Gastrocnemius medialis (tissue), 4 donors: Measurements from ENCODE around the gene EXD3.

ENCODE experiments used
- POLR2A ChIP-seq, 2 donors: fragments of 450-650 bp; IDR thresholded peaks; one replicate each; pipeline ENCODE4 v1.6.1; 2017; ENCODE audit warnings: antibody characterized with exemption in 2 of 2, mild to moderate bottlenecking in 2 of 2, moderate library complexity in 2 of 2
- TF ChIP-seq, protein P1 (sequence below), 5 experiments: fragments of 450-650 bp in 3 of 5; fragments of 200-600 bp in 2 of 5; sonication (generic) in 2 of 5; IDR thresholded peaks in 4 of 5; conservative IDR thresholded peaks in 1 of 5; 1 replicate in 4 of 5; 2 replicates in 1 of 5; pipeline ENCODE4 v1.5.1; 2016 to 2019; ENCODE audit warnings: antibody characterized with exemption in 5 of 5, mild to moderate bottlenecking in 3 of 5, moderate library complexity in 3 of 5

- TF ChIP-seq POLR2A (IDR thresholded peaks at IDR 0.05) = no peak
- TF ChIP-seq, protein P1, sequence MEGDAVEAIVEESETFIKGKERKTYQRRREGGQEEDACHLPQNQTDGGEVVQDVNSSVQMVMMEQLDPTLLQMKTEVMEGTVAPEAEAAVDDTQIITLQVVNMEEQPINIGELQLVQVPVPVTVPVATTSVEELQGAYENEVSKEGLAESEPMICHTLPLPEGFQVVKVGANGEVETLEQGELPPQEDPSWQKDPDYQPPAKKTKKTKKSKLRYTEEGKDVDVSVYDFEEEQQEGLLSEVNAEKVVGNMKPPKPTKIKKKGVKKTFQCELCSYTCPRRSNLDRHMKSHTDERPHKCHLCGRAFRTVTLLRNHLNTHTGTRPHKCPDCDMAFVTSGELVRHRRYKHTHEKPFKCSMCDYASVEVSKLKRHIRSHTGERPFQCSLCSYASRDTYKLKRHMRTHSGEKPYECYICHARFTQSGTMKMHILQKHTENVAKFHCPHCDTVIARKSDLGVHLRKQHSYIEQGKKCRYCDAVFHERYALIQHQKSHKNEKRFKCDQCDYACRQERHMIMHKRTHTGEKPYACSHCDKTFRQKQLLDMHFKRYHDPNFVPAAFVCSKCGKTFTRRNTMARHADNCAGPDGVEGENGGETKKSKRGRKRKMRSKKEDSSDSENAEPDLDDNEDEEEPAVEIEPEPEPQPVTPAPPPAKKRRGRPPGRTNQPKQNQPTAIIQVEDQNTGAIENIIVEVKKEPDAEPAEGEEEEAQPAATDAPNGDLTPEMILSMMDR (IDR thresholded peaks at IDR 0.05 in 4 of 5, conservative IDR thresholded peaks at IDR 0.05 in 1 of 5) = no peak
These were observed 46.6 kb downstream of the EXD3 start for GRCh38 chr9:137376386-137376785.
